Mammary epithelial cell (primary cell): ENCODE measurements around the gene LENG1.

ENCODE experiments used
- EZH2 ChIP-seq: IDR thresholded peaks from 2 replicates; pipeline ENCODE4 v1.6.1; 2012; ENCODE audit warnings: low read length, inconsistent platforms, borderline replicate concordance
- TF ChIP-seq, protein P1 (sequence below), 2 donors: IDR thresholded peaks in 1 of 2; conservative IDR thresholded peaks in 1 of 2; 2 replicates each; pipeline ENCODE4 v1.5.1; 2011 to 2012; ENCODE audit warnings: inconsistent platforms in 2 of 2, low read length in 2 of 2, mild to moderate bottlenecking in 2 of 2, control low read depth in 1 of 2, low read depth in 1 of 2; ENCODE audit not compliant: insufficient read depth in 1 of 2; ENCODE audit errors: extremely low read depth in 1 of 2

- TF ChIP-seq, protein P1, sequence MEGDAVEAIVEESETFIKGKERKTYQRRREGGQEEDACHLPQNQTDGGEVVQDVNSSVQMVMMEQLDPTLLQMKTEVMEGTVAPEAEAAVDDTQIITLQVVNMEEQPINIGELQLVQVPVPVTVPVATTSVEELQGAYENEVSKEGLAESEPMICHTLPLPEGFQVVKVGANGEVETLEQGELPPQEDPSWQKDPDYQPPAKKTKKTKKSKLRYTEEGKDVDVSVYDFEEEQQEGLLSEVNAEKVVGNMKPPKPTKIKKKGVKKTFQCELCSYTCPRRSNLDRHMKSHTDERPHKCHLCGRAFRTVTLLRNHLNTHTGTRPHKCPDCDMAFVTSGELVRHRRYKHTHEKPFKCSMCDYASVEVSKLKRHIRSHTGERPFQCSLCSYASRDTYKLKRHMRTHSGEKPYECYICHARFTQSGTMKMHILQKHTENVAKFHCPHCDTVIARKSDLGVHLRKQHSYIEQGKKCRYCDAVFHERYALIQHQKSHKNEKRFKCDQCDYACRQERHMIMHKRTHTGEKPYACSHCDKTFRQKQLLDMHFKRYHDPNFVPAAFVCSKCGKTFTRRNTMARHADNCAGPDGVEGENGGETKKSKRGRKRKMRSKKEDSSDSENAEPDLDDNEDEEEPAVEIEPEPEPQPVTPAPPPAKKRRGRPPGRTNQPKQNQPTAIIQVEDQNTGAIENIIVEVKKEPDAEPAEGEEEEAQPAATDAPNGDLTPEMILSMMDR (conservative IDR thresholded peaks at IDR 0.05 in 1 of 2, IDR thresholded peaks at IDR 0.05 in 1 of 2; ENCODE audit: extremely low read depth in 1 of 2, insufficient read depth in 1 of 2, low read depth in 1 of 2, low read length in 2 of 2): no peak
- no peak for TF ChIP-seq EZH2
These were observed 2.6 kb downstream of the LENG1 start for GRCh38 chr19:54156953-54157352.
